GM12878 (cell line): ENCODE measurements around the gene BCAT1. TPM values are rescaled to one million over a fixed set of nuclear protein-coding genes. Genes with fewer than 3 reads are reported as not detected.

Source experiments
- ATAC-seq: fragments of 200-7000 bp; cut with Tn5 transposase; 3 replicates; pipeline ENCODE4 v1.9.1; 2020; ENCODE audit warnings: mild to moderate bottlenecking, moderate library complexity
- BruUV-seq: library from RNA; stranded (reverse); fragments of 400-500 nt; replicated peaks from 2 replicates; lab custom pipeline; 2021; lab: Mats Ljungman, UMichigan
- CTCF ChIA-PET: fragments of 300-600 bp; sonication (Branson Sonifier 250); formaldehyde crosslinking; extraction: SDS; loops from one replicate; lab custom pipeline; 2021; ENCODE audit warnings: inconsistent platforms; lab: Yijun Ruan, JAX
- POLR2A ChIA-PET: fragments of 350-600 bp; formaldehyde crosslinking; extraction: SDS; loops from one replicate; lab custom pipeline; 2021; ENCODE audit warnings: inconsistent platforms; lab: Charles Lee
- RAD21 ChIA-PET: fragments of 300-600 bp; sonication (Branson Sonifier 250); formaldehyde crosslinking; loops from one replicate; lab custom pipeline; 2023; ENCODE audit warnings: antibody characterized with exemption; ENCODE audit not compliant: unreplicated experiment; lab: Charles Lee
- SMC1A ChIA-PET: fragments of 300-600 bp; sonication (Branson Sonifier 250); formaldehyde crosslinking; loops from one replicate; lab custom pipeline; 2023; ENCODE audit not compliant: unreplicated experiment, uncharacterized antibody; lab: Charles Lee
- DNase-seq: peaks from one replicate; pipeline ENCODE4 v3.0.0-alpha.2; 2011; ENCODE audit warnings: low read depth, low spot score
- FAIRE-seq: peaks from 3 replicates; lab custom pipeline; 2011; peaks lifted over from hg19 to GRCh38; lab: Jason Lieb, UNC
- H2AFZ ChIP-seq: 2 replicates; pipeline ENCODE4 v1.6.0; 2011; ENCODE audit warnings: low read depth, low read length, control low read depth; ENCODE audit not compliant: control insufficient read depth
- H3K27ac ChIP-seq: 2 replicates; pipeline ENCODE4 v1.5.1; 2011; ENCODE audit warnings: control low read depth; ENCODE audit not compliant: control insufficient read depth, insufficient read depth
- H3K27me3 ChIP-seq, 2 experiments: replicated peaks in 1 of 2; 2 replicates each; pipeline versions ENCODE4 v1.6.0 to v1.6.1; 2011; ENCODE audit warnings: low read length in 1 of 2; ENCODE audit not compliant: control insufficient read depth in 2 of 2, insufficient read depth in 2 of 2
- H3K36me3 ChIP-seq, 2 experiments: 2 replicates each; pipeline ENCODE4 v1.5.1; 2011; ENCODE audit warnings: low read length in 1 of 2; ENCODE audit not compliant: control insufficient read depth in 2 of 2, insufficient read depth in 2 of 2
- H3K4me1 ChIP-seq: 2 replicates; pipeline ENCODE4 v1.6.1; 2011; ENCODE audit warnings: mild to moderate bottlenecking, low read length, moderate library complexity, mixed read lengths; ENCODE audit not compliant: control insufficient read depth, insufficient read depth
- H3K4me2 ChIP-seq: 2 replicates; pipeline ENCODE4 v1.6.0; 2011; ENCODE audit warnings: control low read depth; ENCODE audit not compliant: control insufficient read depth, insufficient read depth
- H3K4me3 ChIP-seq: fragments of 200-600 bp; sonication (generic); 2 replicates; pipeline ENCODE4 v1.5.1; 2016
- H3K79me2 ChIP-seq: 2 replicates; pipeline ENCODE4 v1.6.0; 2011; ENCODE audit warnings: low read length; ENCODE audit not compliant: control insufficient read depth, insufficient read depth
- H3K9ac ChIP-seq: 2 replicates; pipeline ENCODE4 v1.8.0; 2011; ENCODE audit warnings: low read length, control low read depth, mixed read lengths; ENCODE audit not compliant: control insufficient read depth, insufficient read depth
- H3K9me3 ChIP-seq: replicated peaks from 3 replicates; pipeline ENCODE4 v1.5.1; 2011; ENCODE audit warnings: mild to moderate bottlenecking, low read length; ENCODE audit not compliant: control insufficient read depth, insufficient read depth
- H4K20me1 ChIP-seq: 2 replicates; pipeline ENCODE4 v1.6.0; 2011; ENCODE audit not compliant: control insufficient read depth, insufficient read depth
- BCL11A ChIP-seq: IDR thresholded peaks from 2 replicates; pipeline ENCODE4 v1.6.1; 2011; ENCODE audit warnings: low read depth, low read length
- NR2F1 ChIP-seq: fragments of 450-650 bp; conservative IDR thresholded peaks from 2 replicates; pipeline ENCODE4 v1.6.1; 2017; ENCODE audit warnings: mild to moderate bottlenecking
- RELA ChIP-seq: fragments of 450-650 bp; IDR thresholded peaks from 2 replicates; pipeline ENCODE4 v1.8.0; 2014; ENCODE audit warnings: borderline replicate concordance; ENCODE audit not compliant: partially characterized antibody
- SPI1 ChIP-seq: IDR thresholded peaks from 2 replicates; pipeline ENCODE4 v1.6.1; 2011; ENCODE audit warnings: low read depth, mild to moderate bottlenecking, low read length, moderate library complexity, borderline replicate concordance; ENCODE audit not compliant: insufficient read depth
- WGBS: methylation state at CpG from one replicate; pipeline ENCODE4 v1.1.6; 2016; ENCODE audit warnings: low lambda C conversion rate; ENCODE audit not compliant: insufficient replicate concordance, insufficient coverage; ENCODE audit errors: missing lambda C conversion rate; 5-methylcytosine and 5-hydroxymethylcytosine counted together
- in situ Hi-C: fragments of 300-500 bp; cut with MboI; formaldehyde crosslinking; loops from 9 replicates; pipeline ENCODE4 v1.14.3; 2018; ENCODE audit warnings: mixed read lengths
- intact Hi-C: fragments of 100-400 bp; cut with micrococcal nuclease; formaldehyde crosslinking; loops from one replicate; pipeline ENCODE4 v1.14.2; 2022; ENCODE audit not compliant: unreplicated experiment
- polyA plus RNA-seq, 11 experiments: library from polyadenylated mRNA; depleted of rRNA in 4 of 11; unstranded in 6 of 11; stranded (reverse) in 5 of 11; fragments of >200 nt; fragmentation: Nextera tagmentation in 4 of 11; fragmentation: Illumina TruSeq in 1 of 11; extraction: Ambion mirVana in 4 of 11; extraction: Trizol in 1 of 11; gene quantifications; 1 replicate in 1 of 11; 2 replicates in 10 of 11; pipeline versions ENCODE4 v1.2.1 to v1.2.3, GENCODE V29; 2011 to 2016; ENCODE audit warnings: inconsistent platforms in 2 of 11, missing spikeins in 2 of 11, low read depth in 1 of 11
- total RNA-seq, 4 experiments: library from RNA; depleted of rRNA in 3 of 4; stranded (reverse); fragments of >200 nt in 3 of 4; fragmentation: Illumina TruSeq in 1 of 4; extraction: Trizol in 1 of 4; gene quantifications; 2 replicates each; pipeline versions ENCODE4 v1.2.1 to v1.2.3, GENCODE V29; 2013 to 2021
- TF ChIP-seq, protein P1 (sequence below): fragments of 450-650 bp; conservative IDR thresholded peaks from 2 replicates; pipeline ENCODE4 v1.6.1; 2017; ENCODE audit warnings: mild to moderate bottlenecking, moderate library complexity
- TF ChIP-seq, protein P2 (sequence below): fragments of 450-650 bp; IDR thresholded peaks from 2 replicates; pipeline ENCODE4 v1.6.1; 2017; ENCODE audit warnings: low read depth, mild to moderate bottlenecking, moderate library complexity
- TF ChIP-seq, protein P3 (sequence below): IDR thresholded peaks from 2 replicates; pipeline ENCODE4 v1.6.1; 2012; ENCODE audit warnings: low read depth, low read length, improper control_type of control experiment

BCAT1 gene
- total and polyA plus RNA-seq, 10 of the 15 experiments (the other 5 are each of a cell fraction or from before 2014, with no cell fraction given): 26.2 to 187 (median 81.9) TPM

- H3K9me3 ChIP-seq: no peaks in the 10 kb centered on the region
- no peak overlapping the region for H3K9ac ChIP-seq
- no peak overlapping the region for H3K4me2 ChIP-seq
- TF ChIP-seq SPI1: no peak
- TF ChIP-seq RELA: no peak
- TF ChIP-seq BCL11A: no peak
- no peak for TF ChIP-seq NR2F1
- TF ChIP-seq, protein P1, sequence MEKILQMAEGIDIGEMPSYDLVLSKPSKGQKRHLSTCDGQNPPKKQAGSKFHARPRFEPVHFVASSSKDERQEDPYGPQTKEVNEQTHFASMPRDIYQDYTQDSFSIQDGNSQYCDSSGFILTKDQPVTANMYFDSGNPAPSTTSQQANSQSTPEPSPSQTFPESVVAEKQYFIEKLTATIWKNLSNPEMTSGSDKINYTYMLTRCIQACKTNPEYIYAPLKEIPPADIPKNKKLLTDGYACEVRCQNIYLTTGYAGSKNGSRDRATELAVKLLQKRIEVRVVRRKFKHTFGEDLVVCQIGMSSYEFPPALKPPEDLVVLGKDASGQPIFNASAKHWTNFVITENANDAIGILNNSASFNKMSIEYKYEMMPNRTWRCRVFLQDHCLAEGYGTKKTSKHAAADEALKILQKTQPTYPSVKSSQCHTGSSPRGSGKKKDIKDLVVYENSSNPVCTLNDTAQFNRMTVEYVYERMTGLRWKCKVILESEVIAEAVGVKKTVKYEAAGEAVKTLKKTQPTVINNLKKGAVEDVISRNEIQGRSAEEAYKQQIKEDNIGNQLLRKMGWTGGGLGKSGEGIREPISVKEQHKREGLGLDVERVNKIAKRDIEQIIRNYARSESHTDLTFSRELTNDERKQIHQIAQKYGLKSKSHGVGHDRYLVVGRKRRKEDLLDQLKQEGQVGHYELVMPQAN: no peak
- TF ChIP-seq, protein P2, sequence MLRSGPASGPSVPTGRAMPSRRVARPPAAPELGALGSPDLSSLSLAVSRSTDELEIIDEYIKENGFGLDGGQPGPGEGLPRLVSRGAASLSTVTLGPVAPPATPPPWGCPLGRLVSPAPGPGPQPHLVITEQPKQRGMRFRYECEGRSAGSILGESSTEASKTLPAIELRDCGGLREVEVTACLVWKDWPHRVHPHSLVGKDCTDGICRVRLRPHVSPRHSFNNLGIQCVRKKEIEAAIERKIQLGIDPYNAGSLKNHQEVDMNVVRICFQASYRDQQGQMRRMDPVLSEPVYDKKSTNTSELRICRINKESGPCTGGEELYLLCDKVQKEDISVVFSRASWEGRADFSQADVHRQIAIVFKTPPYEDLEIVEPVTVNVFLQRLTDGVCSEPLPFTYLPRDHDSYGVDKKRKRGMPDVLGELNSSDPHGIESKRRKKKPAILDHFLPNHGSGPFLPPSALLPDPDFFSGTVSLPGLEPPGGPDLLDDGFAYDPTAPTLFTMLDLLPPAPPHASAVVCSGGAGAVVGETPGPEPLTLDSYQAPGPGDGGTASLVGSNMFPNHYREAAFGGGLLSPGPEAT: no peak
- TF ChIP-seq, protein P3, sequence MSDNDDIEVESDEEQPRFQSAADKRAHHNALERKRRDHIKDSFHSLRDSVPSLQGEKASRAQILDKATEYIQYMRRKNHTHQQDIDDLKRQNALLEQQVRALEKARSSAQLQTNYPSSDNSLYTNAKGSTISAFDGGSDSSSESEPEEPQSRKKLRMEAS: no peak
- H3K27me3 ChIP-seq: no peaks in the 10 kb centered on the region
- no peak for FAIRE-seq
- H3K4me1 ChIP-seq: no peaks in the 10 kb centered on the region
- no TSS peak for BruUV-seq
- no peak overlapping the region for H2AFZ ChIP-seq
- no peak for DNase-seq
- ChIA-PET POLR2A (interaction anchor here (0.7 kb wide), 1 partner anchor 32 kb away, joined by 3 read pairs; no protein-coding TSS in a partner anchor), SMC1A (interaction anchor here (1.2 to 1.7 kb wide), 2 partner anchors 8 to 25 kb away, joined by 3 to 4 read pairs; no protein-coding TSS in a partner anchor), CTCF (interaction anchor here (1.2 kb wide), 1 partner anchor 50 kb away, joined by 3 read pairs; no protein-coding TSS in a partner anchor), RAD21 (no interaction called here)
- no peak overlapping the region for H3K4me3 ChIP-seq
- H3K27ac ChIP-seq: no peak overlapping the region
- no peaks in the 10 kb centered on the region; a peak in 2 of 4 replicates for H3K36me3 ChIP-seq
- no peak for ATAC-seq
- no peaks in the 10 kb centered on the region for H4K20me1 ChIP-seq
- WGBS: 100% methylated on average over 4 of the region's 4 CpGs
- H3K79me2 ChIP-seq: no peaks in the 10 kb centered on the region
- intact Hi-C loops (no loop called here), in situ Hi-C loops (no loop called here)
Measured at GRCh38 chr12:24881724-24882371, 67.1 kb downstream of the BCAT1 start.
